Mesenchymal stem cell (in vitro differentiated cells and primary cell): ENCODE results near the gene NLK.
"Not testable (repeated sequence)": the region's sequence is repeated elsewhere in the genome, so short reads cannot be mapped to it uniquely, and the experiment has no call there.

Source experiments
- DNase-seq: peaks from one replicate; pipeline ENCODE4 v3.0.0-alpha.2; 2013
- H2AFZ ChIP-seq: one replicate; pipeline ENCODE4 v1.6.1; 2013; ENCODE audit warnings: low read depth, mild to moderate bottlenecking, control low read depth, inconsistent platforms, low read length, moderate library complexity
- H2AK5ac ChIP-seq: 2 replicates; pipeline ENCODE4 v1.6.1; 2013; ENCODE audit warnings: low read length, moderate library complexity, mild to moderate bottlenecking, inconsistent platforms; ENCODE audit not compliant: severe bottlenecking
- H2BK120ac ChIP-seq: one replicate; pipeline ENCODE4 v1.6.1; 2013; ENCODE audit warnings: low read depth, mild to moderate bottlenecking, inconsistent platforms, low read length, moderate library complexity
- H2BK12ac ChIP-seq, 2 experiments: one replicate each; pipeline ENCODE4 v1.6.1; 2013; ENCODE audit warnings: inconsistent platforms in 2 of 2, low read length in 2 of 2, mild to moderate bottlenecking in 2 of 2, moderate library complexity in 2 of 2, control low read depth in 1 of 2
- H2BK15ac ChIP-seq: one replicate; pipeline ENCODE4 v1.6.1; 2013; ENCODE audit warnings: mild to moderate bottlenecking, low read depth, inconsistent platforms; ENCODE audit not compliant: poor library complexity, severe bottlenecking
- H2BK5ac ChIP-seq: 2 replicates; pipeline ENCODE4 v1.6.1; 2013; ENCODE audit warnings: low read depth, mild to moderate bottlenecking, low read length, control low read depth, inconsistent platforms; ENCODE audit not compliant: poor library complexity, severe bottlenecking
- H3K14ac ChIP-seq, 2 experiments: one replicate each; pipeline ENCODE4 v1.6.1; 2013; ENCODE audit warnings: inconsistent platforms in 2 of 2, low read length in 2 of 2, control low read depth in 1 of 2, mild to moderate bottlenecking in 1 of 2, moderate library complexity in 1 of 2
- H3K18ac ChIP-seq, 2 experiments: one replicate each; pipeline ENCODE4 v1.6.1; 2013; ENCODE audit warnings: inconsistent platforms in 2 of 2, low read length in 2 of 2, control low read depth in 1 of 2, low read depth in 1 of 2, mild to moderate bottlenecking in 1 of 2
- H3K23ac ChIP-seq, 2 experiments: one replicate each; pipeline ENCODE4 v1.6.1; 2013; ENCODE audit warnings: inconsistent platforms in 2 of 2, low read length in 2 of 2, mild to moderate bottlenecking in 2 of 2, moderate library complexity in 2 of 2, control low read depth in 1 of 2
- H3K27ac ChIP-seq: 2 replicates; pipeline ENCODE4 v1.5.1; 2013; ENCODE audit warnings: mild to moderate bottlenecking, moderate library complexity, low read length, control low read depth, inconsistent platforms; ENCODE audit not compliant: poor library complexity, severe bottlenecking
- H3K27me3 ChIP-seq, 2 experiments: 2 replicates each; pipeline versions ENCODE4 v1.6.1 to v1.7.0; 2013; ENCODE audit warnings: low read length in 2 of 2, mild to moderate bottlenecking in 2 of 2, moderate library complexity in 2 of 2, control low read depth in 1 of 2, inconsistent platforms in 1 of 2; ENCODE audit not compliant: control insufficient read depth in 1 of 2, insufficient read depth in 1 of 2
- H3K36me3 ChIP-seq, 2 experiments: 2 replicates each; pipeline versions ENCODE4 v1.6.1 to v1.7.0; 2013; ENCODE audit warnings: low read length in 2 of 2, control low read depth in 1 of 2, inconsistent platforms in 1 of 2, low read depth in 1 of 2, mild to moderate bottlenecking in 1 of 2; ENCODE audit not compliant: insufficient read depth in 2 of 2, control insufficient read depth in 1 of 2
- H3K4ac ChIP-seq, 2 experiments: one replicate each; pipeline ENCODE4 v1.6.1; 2013; ENCODE audit warnings: inconsistent platforms in 2 of 2, low read length in 2 of 2, mild to moderate bottlenecking in 2 of 2, moderate library complexity in 2 of 2, control low read depth in 1 of 2, low read depth in 1 of 2
- H3K4me1 ChIP-seq: 2 replicates; pipeline ENCODE4 v1.6.1; 2013; ENCODE audit warnings: low read depth, low read length, control low read depth; ENCODE audit not compliant: control insufficient read depth, insufficient read depth
- H3K4me2 ChIP-seq: 2 replicates; pipeline ENCODE4 v1.6.1; 2013; ENCODE audit warnings: low read length, mild to moderate bottlenecking, inconsistent platforms; ENCODE audit not compliant: poor library complexity, severe bottlenecking
- H3K4me3 ChIP-seq, 2 experiments: 2 replicates each; pipeline versions ENCODE4 v1.5.1 to v1.7.0; 2013; ENCODE audit warnings: low read length in 2 of 2, mild to moderate bottlenecking in 2 of 2, control low read depth in 1 of 2, low read depth in 1 of 2; ENCODE audit not compliant: insufficient read depth in 1 of 2
- H3K79me1 ChIP-seq: replicated peaks from 2 replicates; pipeline ENCODE4 v1.6.1; 2013; ENCODE audit warnings: mild to moderate bottlenecking, control low read depth, low read length, inconsistent platforms; ENCODE audit not compliant: poor library complexity, severe bottlenecking
- H3K9ac ChIP-seq: 2 replicates; pipeline ENCODE4 v1.7.0; 2013; ENCODE audit warnings: mild to moderate bottlenecking, low read length, moderate library complexity
- H3K9me3 ChIP-seq: 2 replicates; pipeline ENCODE4 v1.7.0; 2013; ENCODE audit warnings: mild to moderate bottlenecking, low read length; ENCODE audit not compliant: control insufficient read depth
- H4K8ac ChIP-seq: one replicate; pipeline ENCODE4 v1.6.1; 2013; ENCODE audit warnings: inconsistent platforms, mild to moderate bottlenecking, low read length, moderate library complexity
- H4K91ac ChIP-seq: one replicate; pipeline ENCODE4 v1.6.1; 2013; ENCODE audit warnings: mild to moderate bottlenecking, low read length, inconsistent platforms
- WGBS: methylation state at CpG from one replicate; pipeline ENCODE4 v1.1.7; 2013; ENCODE audit warnings: mixed read lengths; 5-methylcytosine and 5-hydroxymethylcytosine counted together

Gene NLK

GRCh38 chr17:28231624-28232023, 189.1 kb downstream of the NLK start:
- H3K4me3 ChIP-seq, H2BK5ac ChIP-seq, H3K14ac ChIP-seq, H3K27ac ChIP-seq, H4K91ac ChIP-seq, H3K18ac ChIP-seq, H2BK15ac ChIP-seq, H2BK12ac ChIP-seq, H3K36me3 ChIP-seq, H3K23ac ChIP-seq, DNase-seq, H3K4ac ChIP-seq, H4K8ac ChIP-seq, H3K9ac ChIP-seq, H2BK120ac ChIP-seq, H3K9me3 ChIP-seq, H2AFZ ChIP-seq, H3K4me2 ChIP-seq, H2AK5ac ChIP-seq, H3K79me1 ChIP-seq: not testable (repeated sequence)
- Histone ChIP-seq H3K27me3 (peaks cover 43 to 73% of the 10 kb centered on the region in 2 experiments), H3K4me1 (peaks cover 14% of the 10 kb centered on the region)
- WGBS, result 92% methylated on average over 2 of the region's 5 CpGs

- not testable (repeated sequence) for H3K23ac ChIP-seq, H2BK5ac ChIP-seq, H3K14ac ChIP-seq, H3K18ac ChIP-seq, H3K4me2 ChIP-seq, H3K9ac ChIP-seq, H4K91ac ChIP-seq, H3K9me3 ChIP-seq, H4K8ac ChIP-seq, H3K36me3 ChIP-seq, H2AFZ ChIP-seq, H2BK12ac ChIP-seq, H3K4me3 ChIP-seq, H2AK5ac ChIP-seq, H3K27ac ChIP-seq, H2BK120ac ChIP-seq, H2BK15ac ChIP-seq, H3K4ac ChIP-seq, H3K4me1 ChIP-seq, H3K79me1 ChIP-seq
- peaks cover 43 to 57% of the 10 kb centered on the region in 2 experiments for H3K27me3 ChIP-seq
- DNase-seq, result peak; percentile 19
- WGBS, result 74% methylated on average over 17 of the region's 21 CpGs
Measured at GRCh38 chr17:28232966-28233870, 190.7 kb downstream of the NLK start.

GRCh38 chr17:28233872-28234856, 191.7 kb downstream of the NLK start:
- H3K4me2 ChIP-seq, DNase-seq, H3K27ac ChIP-seq, H3K23ac ChIP-seq, H3K18ac ChIP-seq, H3K14ac ChIP-seq, H3K9me3 ChIP-seq, H2AFZ ChIP-seq, H3K9ac ChIP-seq, H2BK12ac ChIP-seq, H2BK120ac ChIP-seq, H3K4me3 ChIP-seq, H4K91ac ChIP-seq, H3K4ac ChIP-seq, H3K79me1 ChIP-seq, H2AK5ac ChIP-seq, H4K8ac ChIP-seq, H2BK5ac ChIP-seq, H3K4me1 ChIP-seq, H2BK15ac ChIP-seq, H3K36me3 ChIP-seq: not testable (repeated sequence)
- WGBS, result 88% methylated on average over 20 of the region's 22 CpGs
- peaks cover 33 to 48% of the 10 kb centered on the region in 2 experiments for H3K27me3 ChIP-seq
